HG03565 (cell line): ENCODE measurements around the gene GPR62.

Source experiments
- ATAC-seq: cut with Tn5 transposase; IDR thresholded peaks from one replicate; pipeline ENCODE4 v1.9.1; 2021; ENCODE audit warnings: mild to moderate bottlenecking, moderate library complexity; ENCODE audit not compliant: unreplicated experiment

GPR62 gene

GRCh38 chr3:51937611-51938450, 17.4 kb upstream of the GPR62 start:
- no peak for ATAC-seq

GRCh38 chr3:51938780-51939425, 16.3 kb upstream of the GPR62 start:
- no peak for ATAC-seq

GRCh38 chr3:51940648-51941462, 14.3 kb upstream of the GPR62 start:
- no peak for ATAC-seq

DNA sequence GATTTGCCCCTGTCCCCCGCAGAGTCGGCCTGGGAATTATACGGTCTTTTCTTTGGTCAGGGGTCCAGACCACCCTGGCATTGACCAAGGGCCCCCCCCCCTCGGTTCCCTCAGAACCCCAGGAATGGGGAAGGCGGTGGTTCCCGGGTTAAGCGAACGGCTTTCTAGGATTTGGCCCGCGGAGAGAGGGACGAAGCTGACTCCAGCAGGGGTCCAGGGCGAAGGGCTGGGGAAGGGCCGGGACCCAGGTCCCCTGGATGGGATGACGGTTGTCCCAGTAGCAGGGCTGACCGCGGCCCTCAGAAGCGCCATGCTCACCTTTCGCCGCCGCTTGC, 13.8 kb upstream of the GPR62 start:
- ATAC-seq = no peak

DNA sequence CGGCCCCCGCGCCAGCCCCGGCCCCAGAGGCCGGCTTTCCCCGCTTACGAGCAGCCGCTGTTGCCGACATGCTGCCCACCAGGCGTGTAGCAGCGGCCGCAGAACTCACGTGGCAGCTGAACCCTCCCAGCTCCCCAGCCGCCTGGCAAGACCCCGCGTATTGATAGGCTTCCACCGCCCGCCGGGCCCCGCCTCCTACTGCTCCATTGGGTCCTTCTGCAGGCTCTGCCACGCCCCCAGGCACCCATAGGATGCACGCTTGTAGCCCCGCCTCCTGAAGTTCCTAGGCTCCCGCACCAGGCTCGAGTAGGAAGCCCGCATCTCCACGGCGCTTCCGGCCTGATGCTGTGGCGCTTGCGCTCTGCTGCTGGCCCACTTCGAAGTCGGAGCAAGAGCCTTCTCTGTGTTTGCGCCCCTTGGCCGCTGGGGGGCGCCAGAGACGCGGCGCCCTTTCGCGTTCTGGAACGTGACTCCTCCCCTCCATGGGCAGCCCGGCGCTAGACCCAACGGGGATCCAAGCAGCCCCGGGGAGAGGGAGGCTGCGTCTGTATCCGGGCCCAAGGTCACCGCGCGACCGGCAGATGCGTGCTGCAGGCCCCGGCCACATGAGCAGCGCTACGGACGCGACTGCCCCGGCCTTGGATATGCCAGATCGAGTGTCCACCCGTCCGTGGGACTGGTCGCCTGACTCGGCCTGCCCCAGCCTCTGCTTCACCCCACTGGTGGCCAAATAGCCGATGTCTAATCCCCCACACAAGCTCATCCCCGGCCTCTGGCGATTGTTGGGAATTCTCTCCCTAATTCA, 13.2 kb upstream of the GPR62 start, which contains the start of the genes PARP3 and RRP9:
Gene PARP3 (plus strand): TSS at position 566 of the 805 bp plus-strand sequence. CDS start 993 bp downstream, outside the sequence.
Gene RRP9 (minus strand): TSS at position 107 of the 805 bp plus-strand sequence. CDS start 37 bp downstream, at position 70.
- ATAC-seq = peak; percentile 88

GRCh38 chr3:51942603-51943450, 12.4 kb upstream of the GPR62 start:
- ATAC-seq = no peak

- no peak for ATAC-seq
Measured at GRCh38 chr3:51943451-51944391, 11.5 kb upstream of the GPR62 start.

DNA sequence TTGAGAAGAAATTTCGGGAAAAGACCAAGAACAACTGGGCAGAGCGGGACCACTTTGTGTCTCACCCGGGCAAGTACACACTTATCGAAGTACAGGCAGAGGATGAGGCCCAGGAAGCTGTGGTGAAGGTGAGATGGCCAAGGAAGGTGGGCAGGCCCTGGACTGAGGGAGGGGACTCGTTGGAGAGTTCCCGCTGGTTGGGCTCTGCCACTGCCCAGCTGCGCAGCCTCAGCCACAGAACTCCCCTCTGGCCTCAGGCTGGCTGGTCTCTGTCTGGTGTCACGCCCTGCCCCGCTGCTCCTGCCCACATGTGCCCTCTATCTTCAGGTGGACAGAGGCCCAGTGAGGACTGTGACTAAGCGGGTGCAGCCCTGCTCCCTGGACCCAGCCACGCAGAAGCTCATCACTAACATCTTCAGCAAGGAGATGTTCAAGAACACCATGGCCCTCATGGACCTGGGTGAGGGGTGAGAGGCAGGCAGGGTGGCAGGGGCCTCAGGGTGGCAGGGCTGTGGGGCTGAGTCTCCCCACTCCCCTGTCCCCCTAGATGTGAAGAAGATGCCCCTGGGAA, 10.6 kb upstream of the GPR62 start:
- ATAC-seq = no peak

- ATAC-seq = no peak
Measured at GRCh38 chr3:51945031-51945840, 9.9 kb upstream of the GPR62 start.

DNA sequence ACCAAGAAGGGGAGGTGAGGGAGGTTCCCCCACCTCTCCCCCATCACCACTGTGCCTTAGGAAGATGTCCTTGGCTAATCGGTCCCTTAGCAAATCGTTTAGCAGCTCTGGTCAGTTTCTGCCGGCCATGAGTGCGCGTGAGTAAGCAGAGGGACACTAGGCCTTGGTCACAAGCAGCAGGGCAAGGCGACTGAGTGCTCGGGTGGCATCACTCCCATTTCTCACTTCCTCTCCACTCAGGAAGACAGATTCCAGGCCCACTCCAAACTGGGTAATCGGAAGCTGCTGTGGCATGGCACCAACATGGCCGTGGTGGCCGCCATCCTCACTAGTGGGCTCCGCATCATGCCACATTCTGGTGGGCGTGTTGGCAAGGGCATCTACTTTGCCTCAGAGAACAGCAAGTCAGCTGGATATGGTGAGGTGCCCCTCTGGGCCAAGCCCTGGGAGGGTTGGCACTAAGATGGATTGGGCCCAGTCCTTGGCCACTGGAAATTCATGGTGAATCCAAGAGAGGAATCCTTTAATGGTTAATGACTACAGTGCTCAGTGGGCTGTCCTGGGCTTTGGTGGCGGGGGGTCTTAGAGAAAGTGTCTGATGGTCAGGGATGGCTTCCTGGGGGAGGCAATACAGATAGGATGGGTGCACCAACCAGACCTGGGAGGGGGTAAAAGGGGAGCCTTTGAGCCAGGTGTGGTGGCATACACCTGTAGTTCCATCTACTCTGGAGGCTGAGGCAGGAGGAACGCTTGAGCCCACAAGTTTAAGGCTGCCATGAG, 9.1 kb upstream of the GPR62 start:
- ATAC-seq = no peak

GRCh38 chr3:51946796-51947195, 8.4 kb upstream of the GPR62 start:
- no peak for ATAC-seq

DNA sequence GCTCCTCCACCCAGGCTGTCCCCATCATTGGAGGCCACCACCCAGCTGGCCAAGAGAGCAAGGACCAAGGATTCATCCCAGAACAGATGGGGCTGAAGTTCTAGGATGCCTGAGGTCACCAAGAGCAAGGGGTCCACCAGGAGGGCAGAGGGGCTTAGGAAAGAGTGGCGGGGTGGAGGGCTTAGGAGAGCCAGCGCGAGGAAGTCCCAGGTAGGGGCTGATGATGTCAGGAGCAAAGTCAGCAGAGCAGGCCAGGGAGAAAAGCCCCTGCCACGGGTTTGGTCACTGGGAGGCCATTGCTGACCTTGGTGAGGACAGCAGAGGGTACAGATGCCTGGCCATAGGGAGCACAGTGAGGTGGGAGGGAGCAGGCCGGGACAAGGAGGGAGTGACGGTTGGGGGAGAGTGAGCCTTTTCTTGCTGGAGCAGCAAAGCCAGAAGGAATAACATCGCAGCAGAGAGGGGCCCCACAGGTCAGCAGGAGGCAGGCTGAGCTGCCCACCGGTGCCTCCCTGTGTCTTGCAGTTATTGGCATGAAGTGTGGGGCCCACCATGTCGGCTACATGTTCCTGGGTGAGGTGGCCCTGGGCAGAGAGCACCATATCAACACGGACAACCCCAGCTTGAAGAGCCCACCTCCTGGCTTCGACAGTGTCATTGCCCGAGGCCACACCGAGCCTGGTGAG, 7.8 kb upstream of the GPR62 start:
- ATAC-seq = no peak

DNA sequence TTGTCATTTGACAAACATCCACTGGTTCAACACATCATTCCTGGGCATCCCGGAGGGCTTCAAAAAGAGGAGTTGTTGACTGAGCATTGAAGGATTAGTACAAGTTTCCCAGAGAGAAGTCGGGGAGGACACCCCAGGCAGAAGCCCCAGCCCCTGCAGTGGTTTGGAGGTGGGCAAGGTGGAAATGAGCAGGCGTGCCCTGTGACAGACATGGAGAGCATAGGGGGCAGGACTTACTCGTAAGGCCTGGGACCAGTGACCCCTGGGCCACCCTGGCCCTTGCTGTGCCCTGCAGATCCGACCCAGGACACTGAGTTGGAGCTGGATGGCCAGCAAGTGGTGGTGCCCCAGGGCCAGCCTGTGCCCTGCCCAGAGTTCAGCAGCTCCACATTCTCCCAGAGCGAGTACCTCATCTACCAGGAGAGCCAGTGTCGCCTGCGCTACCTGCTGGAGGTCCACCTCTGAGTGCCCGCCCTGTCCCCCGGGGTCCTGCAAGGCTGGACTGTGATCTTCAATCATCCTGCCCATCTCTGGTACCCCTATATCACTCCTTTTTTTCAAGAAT, 7.1 kb upstream of the GPR62 start:
- ATAC-seq = no peak

GRCh38 chr3:51949121-51949520, 6.1 kb upstream of the GPR62 start:
- ATAC-seq = no peak

DNA sequence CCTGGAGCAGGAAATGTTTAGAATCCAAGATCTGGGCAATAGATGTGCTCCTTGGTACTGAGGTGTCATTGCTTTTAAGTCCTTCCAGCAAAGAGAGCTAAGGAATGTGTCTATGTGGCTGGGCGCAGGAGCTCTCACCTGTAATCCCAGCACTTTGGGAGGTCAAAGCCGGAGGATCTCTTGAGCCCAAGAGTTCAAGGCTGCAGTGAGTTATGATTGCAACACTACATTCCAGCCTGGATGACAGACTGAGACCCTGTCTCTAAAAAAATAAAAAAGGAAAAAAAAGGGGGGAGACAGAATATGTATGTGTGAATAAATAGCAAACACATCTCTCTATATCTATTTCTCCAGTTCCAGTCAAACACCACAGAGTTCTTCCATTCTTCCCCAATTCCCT, 4.3 kb upstream of the GPR62 start:
- no peak for ATAC-seq

- ATAC-seq = no peak
Measured at GRCh38 chr3:51953445-51953844, 1.7 kb upstream of the GPR62 start.
